Raji (cell line): Measurements from ENCODE around the gene DPH7.

Experiments
- POLR2A ChIP-seq: IDR thresholded peaks from 2 replicates; pipeline ENCODE4 v1.6.1; 2011; ENCODE audit warnings: low read depth, low read length, control low read depth; ENCODE audit not compliant: insufficient read depth

DPH7 gene

GRCh38 chr9:137538058-137538457, 40.7 kb downstream of the DPH7 start:
- TF ChIP-seq POLR2A, result no peak

DNA sequence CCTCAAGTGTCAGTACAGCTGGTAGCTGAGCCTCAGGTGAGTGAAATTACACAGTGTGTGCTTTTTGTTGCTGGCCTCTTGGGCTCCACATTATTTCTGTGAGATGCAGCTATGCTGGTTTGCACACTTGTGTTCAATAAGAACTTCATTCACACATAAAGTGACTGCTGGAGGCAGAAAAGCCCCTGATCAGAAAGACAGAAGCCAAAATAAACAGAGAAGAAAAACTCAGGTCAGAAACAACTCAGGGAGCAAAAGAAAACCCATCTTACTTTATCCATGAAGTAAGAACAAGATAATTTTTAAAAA, 43.7 kb downstream of the DPH7 start:
- no peak for TF ChIP-seq POLR2A

DNA sequence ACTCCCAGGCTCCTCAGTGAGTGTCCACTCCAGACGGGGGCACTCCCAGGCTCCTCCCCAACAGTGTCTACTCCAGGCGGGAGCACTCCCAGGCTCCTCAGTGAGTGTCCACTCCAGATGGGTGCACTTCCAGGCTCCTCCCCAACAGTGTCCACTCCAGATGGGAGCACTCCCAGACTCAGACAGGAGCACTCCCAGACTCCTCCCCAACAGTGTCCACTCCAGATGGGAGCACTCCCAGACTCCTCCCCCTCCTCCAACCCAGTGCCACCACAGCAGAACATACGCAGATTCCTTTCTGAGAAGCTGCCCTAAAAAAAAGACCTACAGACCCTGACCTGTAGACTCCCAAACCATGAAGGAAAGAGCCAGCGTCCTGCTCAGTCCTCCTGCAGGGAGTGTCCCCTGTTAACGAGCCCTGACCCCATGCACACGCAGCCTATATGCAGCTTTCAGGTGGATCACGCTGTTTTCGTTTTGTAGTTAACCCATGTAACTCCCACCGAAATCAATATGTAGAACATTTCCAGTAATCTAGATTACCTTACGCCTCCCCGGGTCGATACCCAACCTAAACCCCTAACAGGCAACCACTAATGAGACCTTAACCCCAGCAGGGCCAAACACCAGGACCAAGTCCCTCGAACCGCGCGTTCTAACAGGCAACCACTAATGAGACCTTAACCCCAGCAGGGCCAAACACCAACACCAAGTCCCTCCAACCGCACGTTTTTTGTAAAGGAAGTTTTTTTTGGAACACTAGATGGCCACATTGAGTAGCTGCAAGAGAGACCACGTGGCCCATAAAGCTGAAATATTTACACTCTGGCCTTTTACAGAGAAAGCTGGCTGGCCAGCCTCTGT, 44.2 kb downstream of the DPH7 start:
- TF ChIP-seq POLR2A, result peak; percentile 22; the same call in 1 of the 2 replicates

GRCh38 chr9:137531099-137531765, 47.5 kb downstream of the DPH7 start:
- TF ChIP-seq POLR2A, result no peak

- TF ChIP-seq POLR2A, result no peak
Observed at GRCh38 chr9:137530331-137530730, 48.4 kb downstream of the DPH7 start.

DNA sequence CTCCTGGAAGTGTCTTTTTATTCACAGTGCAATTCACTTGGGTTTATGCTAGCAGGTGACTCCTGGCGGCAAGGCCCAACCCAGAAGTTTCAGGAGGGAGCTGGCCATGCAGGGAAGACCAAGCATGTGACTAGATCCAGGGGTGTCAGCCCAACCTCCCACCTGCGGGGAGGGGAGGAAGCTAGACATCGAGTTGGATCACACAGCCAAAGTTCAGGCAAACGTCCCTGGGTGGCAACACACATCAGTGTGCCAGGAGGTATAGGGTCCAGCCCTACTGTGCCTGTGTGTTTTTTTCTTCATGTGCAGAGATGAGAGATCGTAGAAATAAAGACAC, 53.8 kb downstream of the DPH7 start:
- TF ChIP-seq POLR2A, result no peak

- TF ChIP-seq POLR2A, result no peak
Observed at GRCh38 chr9:137524161-137524980, 54.4 kb downstream of the DPH7 start.

DNA sequence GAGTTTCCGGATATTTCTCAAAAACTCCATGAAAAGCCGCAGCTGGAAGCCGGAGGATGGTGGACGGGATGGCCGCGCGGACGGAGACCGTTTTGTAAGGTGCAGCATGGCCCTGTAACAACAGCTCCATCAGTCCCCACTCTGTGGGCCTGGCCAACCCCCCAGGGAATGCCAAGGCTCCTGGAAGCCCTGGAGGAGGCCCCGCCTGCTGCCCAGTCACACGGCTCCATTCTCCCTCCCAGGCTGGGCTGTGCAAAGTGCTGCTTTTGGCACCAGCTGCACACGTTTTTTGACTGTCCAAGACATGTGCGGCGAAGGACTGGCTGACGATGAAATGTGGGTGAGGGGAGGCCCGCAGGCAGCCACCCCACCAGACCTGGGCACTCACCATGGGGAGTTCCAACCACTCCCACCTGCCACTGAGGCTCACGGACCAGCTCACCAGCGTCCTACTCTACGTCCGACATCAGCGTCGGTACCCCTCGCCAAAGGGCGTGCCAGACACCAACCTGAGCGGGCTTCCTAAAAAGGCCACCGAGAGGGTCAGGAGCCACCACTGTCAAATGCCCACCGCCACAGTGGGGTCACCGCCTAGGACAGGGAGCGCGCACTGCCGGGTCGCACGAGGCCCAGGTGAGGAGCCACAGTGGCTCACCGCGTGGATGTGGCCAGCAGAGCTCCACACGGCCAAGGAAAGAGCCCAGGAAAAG, 55.8 kb downstream of the DPH7 start:
- TF ChIP-seq POLR2A, result no peak

DNA sequence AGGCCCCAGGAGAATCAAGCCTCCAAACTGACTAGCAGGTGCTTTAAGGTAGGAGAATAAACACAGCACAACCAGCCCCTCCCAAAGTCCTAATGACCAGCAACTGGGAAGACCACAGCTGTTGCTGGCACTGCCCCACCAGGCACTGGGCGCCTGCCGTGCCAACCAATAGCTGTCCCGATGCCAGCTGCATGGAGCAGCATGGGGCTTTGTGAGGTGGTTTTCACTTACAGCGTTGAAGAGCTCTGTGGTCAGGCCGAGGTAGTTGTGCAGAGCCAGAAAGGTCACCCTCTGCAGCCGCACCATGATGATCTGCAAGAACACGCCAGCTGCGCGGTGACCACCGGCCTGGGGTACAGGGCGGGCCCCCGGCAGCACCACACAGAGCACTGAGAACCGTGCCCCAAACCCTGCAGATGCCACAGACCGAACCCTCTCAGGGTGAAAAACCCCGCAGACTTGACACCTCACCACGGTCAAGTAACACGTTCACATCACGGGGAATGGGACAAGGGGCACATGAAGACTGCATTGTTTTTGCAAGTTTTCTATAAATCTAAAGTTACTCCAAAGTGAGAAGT, 57.2 kb downstream of the DPH7 start:
- no peak for TF ChIP-seq POLR2A

DNA sequence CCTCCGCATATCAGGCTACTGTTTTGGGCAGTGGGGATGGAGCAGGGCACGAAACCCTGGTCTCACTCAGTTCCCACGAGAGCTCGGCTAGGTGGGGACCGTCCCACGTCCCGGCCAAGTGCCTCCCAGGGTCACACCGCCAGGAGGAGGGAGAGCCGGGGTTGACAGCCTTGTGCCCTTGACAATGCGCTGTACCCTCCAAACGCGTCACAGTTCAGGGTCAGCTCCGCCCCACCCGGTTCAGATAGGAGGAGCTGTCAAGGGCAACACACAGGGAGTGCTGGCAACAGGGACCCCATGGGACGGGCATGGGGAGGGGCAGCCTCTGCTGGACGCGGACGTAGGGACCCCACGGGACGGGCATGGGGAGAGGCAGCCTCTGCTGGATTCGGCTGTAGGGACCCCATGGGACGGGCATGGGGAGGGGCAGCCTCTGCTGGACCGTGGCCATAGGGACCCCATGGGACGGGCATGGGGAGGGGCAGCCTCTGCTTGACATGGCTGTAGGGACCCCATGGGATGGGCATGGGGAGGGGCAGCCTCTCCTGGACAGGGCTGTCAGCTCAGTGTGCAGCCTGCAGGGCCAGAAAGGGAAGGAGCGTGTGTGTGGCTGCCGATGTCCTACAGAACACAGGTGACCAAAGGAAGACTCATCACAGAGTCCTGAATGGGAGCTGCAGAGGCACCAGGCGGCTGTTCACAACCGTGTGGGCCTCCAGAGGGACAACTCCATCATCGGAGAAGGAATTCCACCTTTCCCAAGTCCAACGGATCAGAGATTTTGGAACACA, 57.9 kb downstream of the DPH7 start:
- no peak for TF ChIP-seq POLR2A

DNA sequence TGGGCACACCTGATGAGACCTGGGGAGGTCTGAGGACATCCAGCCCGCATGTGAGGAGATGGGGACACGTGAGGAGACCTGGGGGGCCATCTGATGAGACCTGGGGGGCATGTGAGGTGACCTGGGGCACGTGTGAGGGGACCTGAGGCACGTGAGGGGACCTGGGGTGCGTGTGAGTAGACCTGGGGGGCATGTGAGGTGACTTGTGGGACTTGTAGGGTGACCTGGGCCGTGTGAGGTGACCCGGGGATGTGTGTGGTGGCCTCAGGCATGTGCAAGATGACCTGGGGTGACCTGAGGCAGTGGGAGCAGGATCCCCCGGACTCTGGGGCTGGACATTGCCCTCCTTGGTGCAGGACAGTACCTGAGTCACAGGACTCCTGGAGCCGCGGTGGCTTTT, 59.2 kb downstream of the DPH7 start:
- no peak for TF ChIP-seq POLR2A

- no peak for TF ChIP-seq POLR2A
Observed at GRCh38 chr9:137516144-137516917, 62.4 kb downstream of the DPH7 start.

DNA sequence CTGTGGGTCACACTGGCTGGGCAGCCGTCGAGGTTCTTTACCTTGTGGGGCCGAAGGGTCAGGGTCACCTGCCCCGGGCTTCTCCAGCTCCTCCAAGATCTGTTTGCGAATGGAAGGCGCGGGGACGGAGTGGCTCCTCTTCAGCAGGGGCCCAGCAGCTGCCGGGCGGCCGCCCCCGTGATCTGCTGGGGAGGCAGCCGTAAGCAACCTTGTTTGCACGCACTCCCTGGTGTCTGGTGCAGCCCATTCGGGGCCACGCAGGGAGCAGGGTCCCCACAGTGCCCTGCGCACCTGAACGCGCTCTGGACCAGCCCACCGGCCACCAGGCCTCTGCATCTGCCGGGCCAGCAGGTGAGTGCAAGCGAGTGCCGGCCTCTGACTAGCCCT, 63.4 kb downstream of the DPH7 start:
- no peak for TF ChIP-seq POLR2A
